GM23338 (cell line): Measurements from ENCODE around the gene STYK1. TPM values are rescaled to one million over a fixed set of nuclear protein-coding genes. Genes with fewer than 3 reads are reported as not detected.

Source experiments
- ATAC-seq: fragments of 200-7000 bp; cut with Tn5 transposase; 3 replicates; pipeline ENCODE4 v1.9.1; 2020
- DNase-seq: peaks from one replicate; pipeline ENCODE4 v3.0.0-alpha.2; 2015; ENCODE audit warnings: low spot score
- H2AFZ ChIP-seq: fragments of 200-600 bp; sonication (generic); 2 replicates; pipeline ENCODE4 v1.8.0; 2016; ENCODE audit warnings: antibody characterized with exemption, mild to moderate bottlenecking, moderate library complexity
- H3F3A ChIP-seq: fragments of 200-600 bp; sonication (generic); replicated peaks from 2 replicates; pipeline ENCODE4 v1.8.0; 2017; ENCODE audit warnings: antibody characterized with exemption, mixed run types, low read depth
- H3K27ac ChIP-seq: fragments of 200-600 bp; sonication (generic); 2 replicates; pipeline ENCODE4 v1.6.1; 2016; ENCODE audit warnings: low read depth
- H3K27me3 ChIP-seq: fragments of 200-600 bp; sonication (generic); 2 replicates; pipeline ENCODE4 v1.8.0; 2016; ENCODE audit warnings: mild to moderate bottlenecking, mixed run types, moderate library complexity; ENCODE audit not compliant: insufficient read depth
- H3K36me3 ChIP-seq: fragments of 200-600 bp; sonication (generic); 2 replicates; pipeline ENCODE4 v1.8.0; 2016; ENCODE audit warnings: mild to moderate bottlenecking; ENCODE audit not compliant: insufficient read depth
- H3K4me1 ChIP-seq: fragments of 200-600 bp; sonication (generic); 2 replicates; pipeline ENCODE4 v1.8.0; 2016; ENCODE audit warnings: mild to moderate bottlenecking, moderate library complexity; ENCODE audit not compliant: insufficient read depth
- H3K4me2 ChIP-seq: fragments of 200-600 bp; sonication (generic); 2 replicates; pipeline ENCODE4 v1.7.1; 2017; ENCODE audit warnings: mixed run types
- H3K4me3 ChIP-seq: fragments of 200-600 bp; sonication (generic); 2 replicates; pipeline ENCODE4 v1.6.1; 2016; ENCODE audit warnings: mixed run types
- H3K79me2 ChIP-seq: fragments of 200-600 bp; sonication (generic); replicated peaks from 2 replicates; pipeline ENCODE4 v1.8.0; 2017; ENCODE audit warnings: mild to moderate bottlenecking; ENCODE audit not compliant: insufficient read depth
- H3K9me2 ChIP-seq: fragments of 200-600 bp; sonication (generic); 2 replicates; pipeline ENCODE4 v1.8.0; 2017; ENCODE audit not compliant: insufficient read depth
- H4K20me1 ChIP-seq: fragments of 200-600 bp; sonication (generic); replicated peaks from 2 replicates; pipeline ENCODE4 v1.8.0; 2017; ENCODE audit warnings: mild to moderate bottlenecking; ENCODE audit not compliant: insufficient read depth
- H3K27ac Mint-ChIP-seq: 2 replicates; pipeline ENCODE4 v1.8.0; 2020; ENCODE audit warnings: inconsistent platforms, mild to moderate bottlenecking, moderate library complexity, mixed read lengths
- H3K27me3 Mint-ChIP-seq: 3 replicates; pipeline ENCODE4 v1.8.0; 2022; ENCODE audit warnings: low read depth, mild to moderate bottlenecking, moderate library complexity, mixed read lengths, inconsistent platforms; ENCODE audit not compliant: insufficient read depth, poor library complexity
- H3K36me3 Mint-ChIP-seq: 3 replicates; pipeline ENCODE4 v1.8.0; 2021; ENCODE audit warnings: low read depth, mild to moderate bottlenecking, inconsistent platforms, moderate library complexity, mixed read lengths
- H3K4me1 Mint-ChIP-seq: 3 replicates; pipeline ENCODE4 v1.8.0; 2020; ENCODE audit warnings: mild to moderate bottlenecking, inconsistent platforms, mixed read lengths
- H3K4me3 Mint-ChIP-seq: 3 replicates; pipeline ENCODE4 v1.8.0; 2021; ENCODE audit warnings: moderate library complexity, mild to moderate bottlenecking, inconsistent platforms, mixed read lengths
- H3K9me3 Mint-ChIP-seq: 3 replicates; pipeline ENCODE4 v1.8.0; 2020; ENCODE audit warnings: moderate library complexity, mild to moderate bottlenecking, inconsistent platforms, mixed read lengths
- CREB1 ChIP-seq: fragments of 250-450 bp; sonication (Bioruptor Pico); IDR thresholded peaks from 2 replicates; pipeline ENCODE4 v1.5.0; 2020; ENCODE audit warnings: low read depth, mild to moderate bottlenecking, moderate library complexity
- ETS1 ChIP-seq: IDR thresholded peaks from 2 replicates; pipeline ENCODE4 v1.6.1; 2016; ENCODE audit warnings: antibody characterized with exemption
- JUNB ChIP-seq: IDR thresholded peaks from one replicate; pipeline ENCODE4 v1.6.1; 2016; ENCODE audit warnings: antibody characterized with exemption; ENCODE audit not compliant: unreplicated experiment
- POLR2AphosphoS5 ChIP-seq: IDR thresholded peaks from 2 replicates; pipeline ENCODE4 v1.6.1; 2016; ENCODE audit warnings: antibody characterized with exemption, low read depth
- REST ChIP-seq: IDR thresholded peaks from one replicate; pipeline ENCODE4 v1.6.1; 2018; ENCODE audit warnings: antibody characterized with exemption; ENCODE audit not compliant: unreplicated experiment
- STAT1 ChIP-seq: IDR thresholded peaks from one replicate; pipeline ENCODE4 v1.6.1; 2016; ENCODE audit warnings: antibody characterized with exemption; ENCODE audit not compliant: unreplicated experiment
- ZNF114 ChIP-seq: fragments of 250-450 bp; sonication (Bioruptor Pico); IDR thresholded peaks from 2 replicates; pipeline ENCODE4 v1.5.0; 2020; ENCODE audit warnings: mild to moderate bottlenecking, moderate library complexity
- ZNF331 ChIP-seq: fragments of 250-450 bp; sonication (Bioruptor Pico); IDR thresholded peaks from 2 replicates; pipeline ENCODE4 v1.5.0; 2020; ENCODE audit warnings: low read depth, mild to moderate bottlenecking, moderate library complexity
- ZNF462 ChIP-seq: fragments of 250-450 bp; sonication (Bioruptor Pico); IDR thresholded peaks from 2 replicates; pipeline ENCODE4 v1.5.0; 2020; ENCODE audit warnings: mild to moderate bottlenecking, moderate library complexity
- polyA plus RNA-seq: library from polyadenylated mRNA; unstranded; fragments of >200 nt; fragmentation: Nextera tagmentation; extraction: Ambion mirVana; gene quantifications from 2 replicates; pipeline ENCODE4 v1.2.1, GENCODE V29; 2016
- total RNA-seq: library from RNA; depleted of rRNA; stranded (reverse); fragments of >200 nt; shearing (Covaris generic); gene quantifications from 2 replicates; pipeline ENCODE4 v1.2.3, GENCODE V29; 2014

Gene STYK1
- total and polyA plus RNA-seq, 2 experiments from 2014 or later = 1.2 to 1.8 TPM

GRCh38 chr12:10722905-10723746, 49.3 kb upstream of the STYK1 start, which contains the start of gene YBX3:
YBX3 (minus strand) TSS chr12:10723323; CDS start chr12:10723111, 212 bp downstream.
- Mint-ChIP-seq H3K4me1 (peaks cover 35% of the 10 kb centered on the region), H3K9me3 (no peaks in the 10 kb centered on the region; the same call in 1 of the 3 replicates), H3K4me3 (peak within 1 kb of the TSS; percentile 97), H3K27me3 (peaks cover 7% of the 10 kb centered on the region), H3K36me3 (peaks cover 2% of the 10 kb centered on the region), H3K27ac (peak within 1 kb of the TSS; percentile 94)
- H3K4me2 ChIP-seq = peak within 1 kb of the TSS; percentile 92
- H3K9me2 ChIP-seq = no peaks in the 10 kb centered on the region
- H3K79me2 ChIP-seq = peaks cover 46% of the 10 kb centered on the region
- H3K27me3 ChIP-seq = peaks cover 15% of the 10 kb centered on the region
- TF ChIP-seq POLR2AphosphoS5 (peak; percentile 69), JUNB (no peak)
- DNase-seq (peak; percentile 86), ATAC-seq (peak; percentile 64)
- 0 out of 2 replicates have a peak, but pooled peaks cover 9% of the 10 kb centered on the region for H4K20me1 ChIP-seq
- H3K4me1 ChIP-seq = peaks cover 40% of the 10 kb centered on the region
- H3F3A ChIP-seq = no peaks in the 10 kb centered on the region
- H3K27ac ChIP-seq = peak within 1 kb of the TSS; percentile 80
- peak within 1 kb of the TSS; percentile 69; the same call in 1 of the 2 replicates for H2AFZ ChIP-seq
- H3K4me3 ChIP-seq = peak within 1 kb of the TSS; percentile 83
- H3K36me3 ChIP-seq = no peaks in the 10 kb centered on the region; the same call in 1 of the 2 replicates

- Mint-ChIP-seq H3K4me3 (peak overlapping the region; percentile 97), H3K9me3 (no peaks in the 10 kb centered on the region; the same call in 1 of the 3 replicates), H3K27ac (peak overlapping the region; percentile 94), H3K36me3 (peaks cover 7% of the 10 kb centered on the region), H3K27me3 (peaks cover 7% of the 10 kb centered on the region), H3K4me1 (peaks cover 40% of the 10 kb centered on the region)
- Histone ChIP-seq H3F3A (no peaks in the 10 kb centered on the region), H3K27ac (peak overlapping the region; percentile 80), H3K9me2 (no peaks in the 10 kb centered on the region), H3K27me3 (peaks cover 15% of the 10 kb centered on the region), H3K4me2 (peak overlapping the region; percentile 92), H4K20me1 (0 out of 2 replicates have a peak, but pooled peaks cover 9% of the 10 kb centered on the region), H3K79me2 (peaks cover 52% of the 10 kb centered on the region), H3K4me1 (peaks cover 46% of the 10 kb centered on the region), H3K36me3 (no peaks in the 10 kb centered on the region; the same call in 1 of the 2 replicates), H2AFZ (peak overlapping the region; percentile 15; the same call in 1 of the 2 replicates), H3K4me3 (peak overlapping the region; percentile 83)
- DNase-seq (no peak), ATAC-seq (peak; percentile 41)
- TF ChIP-seq CREB1 = no peak
- no peak for TF ChIP-seq POLR2AphosphoS5
- no peak for TF ChIP-seq ETS1
- TF ChIP-seq ZNF331 (CRISPR knock-in tag) = no peak
- TF ChIP-seq ZNF114 (CRISPR knock-in tag) = no peak
- TF ChIP-seq STAT1 = no peak
- TF ChIP-seq REST = no peak
- no peak for TF ChIP-seq ZNF462
These were observed 48.7 kb upstream of the STYK1 start for GRCh38 chr12:10722502-10722904.
